ENCODE measurements around the gene CEMIP2.
A peak's percentile ranks its signal among the peaks of the same experiment; 100 is the strongest.
"Not testable (repeated sequence)": the region's sequence is repeated elsewhere in the genome, so short reads cannot be mapped to it uniquely, and the experiment has no call there.

CEMIP2 gene

DNA sequence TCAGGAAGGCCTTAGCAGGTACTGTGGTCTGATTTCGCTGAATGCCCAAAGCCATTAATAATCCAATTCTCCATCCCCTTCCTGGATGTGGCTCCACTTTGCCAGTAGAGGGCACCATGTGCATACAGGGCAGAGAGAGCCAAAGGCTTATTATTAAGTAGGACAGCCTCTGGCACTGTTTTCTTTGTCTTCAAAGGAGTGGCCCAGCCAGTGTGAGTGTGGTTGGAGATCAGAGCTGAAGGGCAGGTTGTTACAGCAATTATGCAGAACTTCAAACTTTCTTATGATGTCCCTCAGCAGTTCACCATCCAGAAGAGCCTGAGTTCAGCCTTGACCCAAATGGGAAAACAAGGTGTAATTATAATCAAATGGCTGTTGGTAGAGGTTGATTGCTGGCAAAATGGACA, 38.6 kb upstream of the CEMIP2 start:
- Histone ChIP-seq H3K27me3 (no peaks in the 10 kb centered on the region), H3K36me3 (no peaks in the 10 kb centered on the region), H3K9me3 (no peaks in the 10 kb centered on the region), H3K4me3 (ENCODE audit: low read depth, low read length) (no peak overlapping the region), H3K4me1 (no peaks in the 10 kb centered on the region)
- TF ChIP-seq, protein P1, sequence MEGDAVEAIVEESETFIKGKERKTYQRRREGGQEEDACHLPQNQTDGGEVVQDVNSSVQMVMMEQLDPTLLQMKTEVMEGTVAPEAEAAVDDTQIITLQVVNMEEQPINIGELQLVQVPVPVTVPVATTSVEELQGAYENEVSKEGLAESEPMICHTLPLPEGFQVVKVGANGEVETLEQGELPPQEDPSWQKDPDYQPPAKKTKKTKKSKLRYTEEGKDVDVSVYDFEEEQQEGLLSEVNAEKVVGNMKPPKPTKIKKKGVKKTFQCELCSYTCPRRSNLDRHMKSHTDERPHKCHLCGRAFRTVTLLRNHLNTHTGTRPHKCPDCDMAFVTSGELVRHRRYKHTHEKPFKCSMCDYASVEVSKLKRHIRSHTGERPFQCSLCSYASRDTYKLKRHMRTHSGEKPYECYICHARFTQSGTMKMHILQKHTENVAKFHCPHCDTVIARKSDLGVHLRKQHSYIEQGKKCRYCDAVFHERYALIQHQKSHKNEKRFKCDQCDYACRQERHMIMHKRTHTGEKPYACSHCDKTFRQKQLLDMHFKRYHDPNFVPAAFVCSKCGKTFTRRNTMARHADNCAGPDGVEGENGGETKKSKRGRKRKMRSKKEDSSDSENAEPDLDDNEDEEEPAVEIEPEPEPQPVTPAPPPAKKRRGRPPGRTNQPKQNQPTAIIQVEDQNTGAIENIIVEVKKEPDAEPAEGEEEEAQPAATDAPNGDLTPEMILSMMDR (IDR thresholded peaks at IDR 0.05; ENCODE audit: low read depth, low read length) = peak; percentile 99
- peak; percentile 63 for DNase-seq

DNA sequence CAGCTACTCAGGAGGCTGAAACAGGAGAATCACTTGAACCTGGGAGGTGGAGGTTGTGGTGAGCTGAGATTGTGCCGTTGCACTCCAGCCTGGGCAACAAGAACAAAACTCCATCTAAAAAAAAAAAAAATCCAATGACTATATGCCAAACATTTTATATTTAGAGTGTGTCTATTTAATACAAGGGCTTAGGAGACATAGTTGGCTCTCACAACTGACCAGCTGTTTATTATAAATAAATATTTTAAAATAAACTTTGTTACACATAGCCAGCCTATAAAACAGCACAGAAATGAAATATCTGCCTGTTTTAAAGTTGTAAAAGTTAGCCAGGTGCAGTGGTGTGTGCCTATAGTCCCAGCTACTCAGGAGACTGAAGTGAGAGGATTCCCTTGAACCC, 36.8 kb upstream of the CEMIP2 start:
- H3K36me3 ChIP-seq; H3K9me3 ChIP-seq; H3K4me1 ChIP-seq; H3K4me3 ChIP-seq (ENCODE audit: low read depth, low read length); DNase-seq; H3K27me3 ChIP-seq: not testable (repeated sequence)

DNA sequence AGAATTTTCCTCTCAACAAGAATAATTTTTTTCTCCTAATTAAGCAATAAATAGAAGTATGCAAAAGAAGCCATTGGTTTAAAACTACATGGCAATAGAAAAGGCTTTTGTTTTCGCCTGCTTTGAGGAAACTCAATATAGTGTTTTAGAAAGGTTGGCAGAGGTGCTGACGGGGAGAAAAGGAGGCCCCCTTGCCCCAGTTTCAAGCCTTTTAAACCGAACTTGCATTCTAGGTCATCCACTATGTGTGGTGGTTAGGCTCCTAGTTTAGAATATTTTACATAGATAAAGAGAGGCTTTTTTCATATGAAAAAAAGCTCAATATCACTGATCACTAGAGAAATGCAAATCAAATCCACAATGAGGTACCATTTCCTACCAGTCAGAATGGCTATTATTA, 33.5 kb upstream of the CEMIP2 start:
- H3K4me1 ChIP-seq = no peaks in the 10 kb centered on the region
- no peak for DNase-seq
- no peaks in the 10 kb centered on the region; the same call in 1 of the 2 replicates for H3K9me3 ChIP-seq
- no peaks in the 10 kb centered on the region for H3K36me3 ChIP-seq
- H3K4me3 ChIP-seq (ENCODE audit: low read depth, low read length) = no peak overlapping the region
- TF ChIP-seq, protein P1 (IDR thresholded peaks at IDR 0.05; ENCODE audit: low read depth, low read length) = no peak
- no peaks in the 10 kb centered on the region for H3K27me3 ChIP-seq

DNA sequence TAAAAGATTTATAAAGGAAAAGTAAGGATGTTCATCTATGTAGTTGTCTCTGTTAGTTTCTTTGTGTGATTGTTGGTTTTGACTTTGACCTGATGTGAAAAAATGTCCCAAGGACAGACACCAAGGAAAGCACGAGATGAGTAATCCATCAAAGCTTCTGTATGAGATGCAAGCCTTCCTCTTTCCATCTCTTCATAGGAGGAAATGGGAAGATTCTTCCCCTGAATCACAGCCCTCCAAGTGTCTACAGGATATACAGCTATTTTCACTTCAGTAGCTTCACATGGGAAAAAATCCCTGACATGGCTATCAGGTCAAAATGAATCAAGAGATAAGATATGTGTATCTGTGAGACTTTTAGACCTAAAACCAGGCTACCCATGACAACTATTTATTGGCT, 29.0 kb upstream of the CEMIP2 start:
- TF ChIP-seq, protein P1 (IDR thresholded peaks at IDR 0.05; ENCODE audit: low read depth, low read length) = no peak
- no peaks in the 10 kb centered on the region for H3K36me3 ChIP-seq
- H3K4me1 ChIP-seq = no peaks in the 10 kb centered on the region

DNA sequence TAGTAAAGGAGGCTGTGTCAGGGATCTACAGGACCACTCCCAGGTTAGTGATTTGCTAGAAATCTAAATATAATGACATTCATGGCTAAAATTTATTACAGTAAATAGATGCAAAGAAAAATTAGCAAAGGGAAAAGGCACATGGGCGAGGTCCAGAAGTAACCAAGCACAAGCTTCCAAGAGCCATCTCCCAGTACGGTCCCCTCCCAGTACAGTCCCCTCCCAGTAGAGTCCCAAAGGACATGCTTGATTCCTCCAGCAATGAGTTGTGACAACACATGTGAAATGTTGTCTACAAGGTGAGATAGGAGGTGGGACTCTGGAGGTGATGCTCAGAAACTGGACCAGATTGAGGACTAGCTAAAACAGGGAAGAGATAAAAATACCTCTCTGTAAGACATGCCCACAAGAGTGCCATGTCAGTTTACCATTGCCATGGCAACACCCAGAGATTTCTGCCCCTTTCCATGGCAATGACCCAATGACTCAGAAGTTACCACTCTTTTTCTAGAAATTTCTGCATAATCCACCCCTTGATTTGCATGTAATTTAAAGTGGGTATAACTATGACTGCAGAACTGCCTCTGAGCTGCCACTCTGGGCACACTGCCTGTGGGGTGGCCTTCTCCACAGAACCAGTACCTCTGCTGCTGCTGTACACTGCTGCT, 27.9 kb upstream of the CEMIP2 start:
- H3K36me3 ChIP-seq = no peaks in the 10 kb centered on the region
- no peak overlapping the region for H3K4me3 ChIP-seq (ENCODE audit: low read depth, low read length)
- TF ChIP-seq, protein P1 (IDR thresholded peaks at IDR 0.05; ENCODE audit: low read depth, low read length) = no peak
- no peaks in the 10 kb centered on the region; the same call in 1 of the 2 replicates for H3K9me3 ChIP-seq
- no peaks in the 10 kb centered on the region for H3K4me1 ChIP-seq
- no peak for DNase-seq
- H3K27me3 ChIP-seq = no peaks in the 10 kb centered on the region

More for the DNA sequence above, 29.0 kb upstream of the CEMIP2 start:
- Histone ChIP-seq H3K27me3 (no peaks in the 10 kb centered on the region), H3K4me3 (ENCODE audit: low read depth, low read length) (no peak overlapping the region), H3K9me3 (no peaks in the 10 kb centered on the region; the same call in 1 of the 2 replicates)
- DNase-seq = no peak

DNA sequence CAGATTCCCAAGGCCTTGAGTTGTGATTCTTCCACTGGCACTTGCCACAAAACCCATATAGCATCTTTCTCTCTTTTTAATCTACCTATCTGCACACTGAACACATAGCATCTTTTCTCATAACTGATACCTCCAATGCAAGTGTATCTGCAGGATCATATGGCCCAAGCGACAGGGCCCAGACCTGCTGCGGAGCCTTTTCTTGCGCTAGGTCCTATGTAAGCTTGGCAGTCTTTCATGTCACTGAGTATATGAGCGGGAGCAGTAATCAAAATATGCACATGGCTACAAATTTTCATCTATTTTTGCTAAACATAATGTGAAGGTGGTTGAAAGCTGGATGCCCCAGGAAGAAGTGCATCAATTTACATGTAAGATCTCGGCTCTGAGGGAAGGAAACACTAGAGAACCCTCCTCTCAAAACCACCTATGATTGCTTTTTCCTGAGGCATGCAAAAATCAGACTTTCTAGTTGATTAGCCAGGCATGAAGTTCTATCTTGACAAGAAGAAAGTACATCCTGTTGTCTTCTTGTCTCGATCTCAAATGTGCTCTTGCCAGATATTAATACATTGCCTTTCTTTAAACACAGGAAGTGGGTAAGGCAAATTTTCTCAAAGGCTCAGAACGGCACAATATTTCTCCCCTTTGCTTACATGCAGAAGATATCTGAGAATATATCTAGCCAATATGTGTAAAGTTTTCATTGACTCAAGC, 26.9 kb upstream of the CEMIP2 start:
- H3K27me3 ChIP-seq = no peaks in the 10 kb centered on the region
- H3K9me3 ChIP-seq = no peaks in the 10 kb centered on the region; the same call in 1 of the 2 replicates
- no peak for DNase-seq
- H3K36me3 ChIP-seq = no peaks in the 10 kb centered on the region
- H3K4me1 ChIP-seq = no peaks in the 10 kb centered on the region
- TF ChIP-seq, protein P1 (IDR thresholded peaks at IDR 0.05; ENCODE audit: low read depth, low read length) = no peak
- H3K4me3 ChIP-seq (ENCODE audit: low read depth, low read length) = no peak overlapping the region
